H9 (cell line): ENCODE data around the gene CASK. TPM values are rescaled to one million over a fixed set of nuclear protein-coding genes. Genes with fewer than 3 reads are reported as not detected.

Experiments used
- DNase-seq: peaks from one replicate; pipeline ENCODE4 v3.0.0-alpha.2; 2017
- H2AFZ ChIP-seq: one replicate; pipeline ENCODE4 v1.6.1; 2013; ENCODE audit warnings: mild to moderate bottlenecking, low read length, control low read depth, moderate library complexity
- H2AK5ac ChIP-seq: 2 replicates; pipeline ENCODE4 v1.6.1; 2013; ENCODE audit warnings: low read length, control low read depth, mixed read lengths; ENCODE audit not compliant: insufficient read length
- H2BK120ac ChIP-seq: one replicate; pipeline ENCODE4 v1.6.1; 2013; ENCODE audit warnings: low read depth, mild to moderate bottlenecking, low read length, control low read depth, inconsistent platforms; ENCODE audit not compliant: poor library complexity, severe bottlenecking
- H2BK12ac ChIP-seq: 2 replicates; pipeline ENCODE4 v1.6.1; 2013; ENCODE audit warnings: low read length, control low read depth, mixed read lengths, low read depth; ENCODE audit not compliant: insufficient read length
- H2BK15ac ChIP-seq: 2 replicates; pipeline ENCODE4 v1.6.1; 2013; ENCODE audit warnings: low read depth, low read length, control low read depth
- H2BK20ac ChIP-seq: one replicate; pipeline ENCODE4 v1.6.1; 2013; ENCODE audit warnings: low read depth, mild to moderate bottlenecking, low read length, control low read depth, inconsistent platforms; ENCODE audit not compliant: poor library complexity, severe bottlenecking
- H2BK5ac ChIP-seq: 2 replicates; pipeline ENCODE4 v1.6.1; 2013; ENCODE audit warnings: low read length, control low read depth, mixed read lengths; ENCODE audit not compliant: insufficient read length
- H3K14ac ChIP-seq: 2 replicates; pipeline ENCODE4 v1.6.1; 2013; ENCODE audit warnings: low read length, control low read depth; ENCODE audit not compliant: insufficient read depth
- H3K18ac ChIP-seq: 2 replicates; pipeline ENCODE4 v1.6.1; 2013; ENCODE audit warnings: low read depth, mild to moderate bottlenecking, mixed read lengths, low read length, control low read depth; ENCODE audit not compliant: insufficient read length
- H3K23ac ChIP-seq: 2 replicates; pipeline ENCODE4 v1.6.1; 2013; ENCODE audit warnings: low read length, control low read depth, mixed read lengths, low read depth; ENCODE audit not compliant: insufficient read length
- H3K23me2 ChIP-seq: 2 replicates; pipeline ENCODE4 v1.6.1; 2013; ENCODE audit warnings: low read depth, mild to moderate bottlenecking, mixed read lengths, low read length, control low read depth; ENCODE audit not compliant: insufficient read length, poor library complexity, severe bottlenecking
- H3K27ac ChIP-seq: 2 replicates; pipeline ENCODE4 v1.5.1; 2013; ENCODE audit warnings: low read length, control low read depth, mixed read lengths, low read depth; ENCODE audit not compliant: insufficient read length
- H3K27me3 ChIP-seq: 2 replicates; pipeline ENCODE4 v1.6.1; 2013; ENCODE audit warnings: low read length, control low read depth, inconsistent platforms; ENCODE audit not compliant: insufficient read depth
- H3K4ac ChIP-seq: 2 replicates; pipeline ENCODE4 v1.6.1; 2013; ENCODE audit warnings: low read depth, mild to moderate bottlenecking, control low read depth, inconsistent platforms, low read length, moderate library complexity
- H3K4me1 ChIP-seq: 2 replicates; pipeline ENCODE4 v1.6.1; 2013; ENCODE audit warnings: low read length, control low read depth, inconsistent platforms; ENCODE audit not compliant: insufficient read depth
- H3K4me2 ChIP-seq: 2 replicates; pipeline ENCODE4 v1.6.1; 2013; ENCODE audit warnings: low read length, control low read depth, mixed read lengths; ENCODE audit not compliant: insufficient read length, insufficient read depth
- H3K56ac ChIP-seq: 2 replicates; pipeline ENCODE4 v1.6.1; 2013; ENCODE audit warnings: low read depth, mild to moderate bottlenecking, mixed read lengths, low read length, control low read depth; ENCODE audit not compliant: insufficient read length
- H3K79me1 ChIP-seq: 2 replicates; pipeline ENCODE4 v1.6.1; 2013; ENCODE audit warnings: low read depth, mild to moderate bottlenecking, moderate library complexity, low read length, control low read depth, inconsistent platforms; ENCODE audit not compliant: insufficient read depth, poor library complexity, severe bottlenecking
- H3K79me2 ChIP-seq: 2 replicates; pipeline ENCODE4 v1.6.1; 2013; ENCODE audit warnings: low read length, control low read depth, inconsistent platforms; ENCODE audit not compliant: insufficient read depth
- H3K9ac ChIP-seq: 2 replicates; pipeline ENCODE4 v1.6.1; 2013; ENCODE audit warnings: low read length, control low read depth, mixed read lengths; ENCODE audit not compliant: insufficient read length; ENCODE audit errors: extremely low read depth
- H3K9me3 ChIP-seq: one replicate; pipeline ENCODE4 v1.6.1; 2013; ENCODE audit warnings: low read depth, low read length, inconsistent platforms; ENCODE audit not compliant: control insufficient read depth
- H3T11ph ChIP-seq: one replicate; pipeline ENCODE4 v1.6.1; 2013; ENCODE audit warnings: mild to moderate bottlenecking, low read length, control low read depth, inconsistent platforms
- H4K20me1 ChIP-seq: one replicate; pipeline ENCODE4 v1.6.1; 2013; ENCODE audit not compliant: control insufficient read depth, insufficient read length, insufficient read depth
- H4K5ac ChIP-seq: 2 replicates; pipeline ENCODE4 v1.6.1; 2013; ENCODE audit warnings: low read depth, mild to moderate bottlenecking, mixed read lengths, low read length, control low read depth; ENCODE audit not compliant: insufficient read length
- H4K8ac ChIP-seq: replicated peaks from 2 replicates; pipeline ENCODE4 v1.6.1; 2013; ENCODE audit warnings: low read length, control low read depth, mixed read lengths, low read depth; ENCODE audit not compliant: insufficient read length
- H4K91ac ChIP-seq: 2 replicates; pipeline ENCODE4 v1.6.1; 2013; ENCODE audit warnings: low read depth, mild to moderate bottlenecking, moderate library complexity, mixed read lengths, low read length, control low read depth; ENCODE audit not compliant: insufficient read length
- H3K27ac Mint-ChIP-seq, 3 experiments: 2 replicates in 2 of 3; 3 replicates in 1 of 3; pipeline ENCODE4 v1.8.0; 2020 to 2021; ENCODE audit warnings: mixed read lengths in 3 of 3, mild to moderate bottlenecking in 1 of 3, moderate library complexity in 1 of 3
- H3K27me3 Mint-ChIP-seq: 2 replicates; pipeline ENCODE4 v1.8.0; 2021; ENCODE audit warnings: low read depth, mild to moderate bottlenecking, moderate library complexity, mixed read lengths
- H3K36me3 Mint-ChIP-seq, 3 experiments: 2 replicates in 2 of 3; 3 replicates in 1 of 3; pipeline ENCODE4 v1.8.0; 2020 to 2021; ENCODE audit warnings: low read depth in 3 of 3, mixed read lengths in 3 of 3; ENCODE audit not compliant: insufficient read depth in 1 of 3
- H3K4me1 Mint-ChIP-seq, 2 experiments: 2 replicates each; pipeline ENCODE4 v1.8.0; 2020; ENCODE audit warnings: mixed read lengths in 2 of 2
- H3K4me3 Mint-ChIP-seq, 2 experiments: 2 replicates in 1 of 2; 3 replicates in 1 of 2; pipeline ENCODE4 v1.8.0; 2020 to 2021; ENCODE audit warnings: mild to moderate bottlenecking in 2 of 2, mixed read lengths in 2 of 2, moderate library complexity in 1 of 2
- H3K9me3 Mint-ChIP-seq, 2 experiments: 2 replicates in 1 of 2; 3 replicates in 1 of 2; pipeline ENCODE4 v1.8.0; 2020; ENCODE audit warnings: mild to moderate bottlenecking in 2 of 2, mixed read lengths in 2 of 2, moderate library complexity in 1 of 2
- WGBS: extraction: QIAGEN DNeasy Blood & Tissue Kit; methylation state at CpG from one replicate; pipeline ENCODE4 v1.1.7; 2013; ENCODE audit warnings: missing lambda C conversion rate, low lambda C conversion rate, mixed read lengths; ENCODE audit not compliant: insufficient read length; ENCODE audit errors: extremely low coverage; 5-methylcytosine and 5-hydroxymethylcytosine counted together
- total RNA-seq: library from RNA; stranded (reverse); gene quantifications from 2 replicates; pipeline ENCODE4 v1.2.1, GENCODE V29; 2021
- TF ChIP-seq, protein P1 (sequence below): fragments of 200-600 bp; sonication (generic); conservative IDR thresholded peaks from 3 replicates; pipeline ENCODE4 v1.8.0; 2021; ENCODE audit warnings: antibody characterized with exemption, mild to moderate bottlenecking

CASK gene
- total RNA-seq, 1 experiment from 2014 or later: 44.1 TPM

- no peaks in the 10 kb centered on the region for H3K27me3 ChIP-seq
- H3K14ac ChIP-seq: no peak overlapping the region
- no CpG with 5 or more reads among the region's 9 CpGs for WGBS
- Mint-ChIP-seq H3K36me3 (peaks cover 5 to 13% (median 10%) of the 10 kb centered on the region in 3 experiments; a peak in 6 of 7 replicates), H3K9me3 (peaks cover 45 to 58% of the 10 kb centered on the region in 2 experiments), H3K4me3 (no peak overlapping the region), H3K27ac (no peak overlapping the region), H3K4me1 (peaks cover 28 to 50% of the 10 kb centered on the region in 2 experiments), H3K27me3 (no peaks in the 10 kb centered on the region)
- H2BK12ac ChIP-seq: no peak overlapping the region
- H2BK15ac ChIP-seq: no peak overlapping the region
- H3K9ac ChIP-seq: no peak overlapping the region
- H3K79me1 ChIP-seq: no peaks in the 10 kb centered on the region
- H2BK20ac ChIP-seq: no peak overlapping the region
- peaks cover 3% of the 10 kb centered on the region; the same call in 1 of the 2 replicates for H3K4me1 ChIP-seq
- no peak overlapping the region for H3K4ac ChIP-seq
- H4K20me1 ChIP-seq: no peaks in the 10 kb centered on the region
- no peak overlapping the region for H3K23ac ChIP-seq
- H2BK5ac ChIP-seq: peak overlapping the region; percentile 14
- H3K23me2 ChIP-seq: no peaks in the 10 kb centered on the region
- no peak overlapping the region for H2AK5ac ChIP-seq
- H3K4me2 ChIP-seq: no peak overlapping the region
- DNase-seq: no peak
- no peak overlapping the region for H2AFZ ChIP-seq
- H3K9me3 ChIP-seq: no peaks in the 10 kb centered on the region
- no peak overlapping the region for H4K91ac ChIP-seq
- no peak overlapping the region for H4K8ac ChIP-seq
- H2BK120ac ChIP-seq: no peak overlapping the region
- no peak overlapping the region for H3K27ac ChIP-seq
- TF ChIP-seq, protein P1, sequence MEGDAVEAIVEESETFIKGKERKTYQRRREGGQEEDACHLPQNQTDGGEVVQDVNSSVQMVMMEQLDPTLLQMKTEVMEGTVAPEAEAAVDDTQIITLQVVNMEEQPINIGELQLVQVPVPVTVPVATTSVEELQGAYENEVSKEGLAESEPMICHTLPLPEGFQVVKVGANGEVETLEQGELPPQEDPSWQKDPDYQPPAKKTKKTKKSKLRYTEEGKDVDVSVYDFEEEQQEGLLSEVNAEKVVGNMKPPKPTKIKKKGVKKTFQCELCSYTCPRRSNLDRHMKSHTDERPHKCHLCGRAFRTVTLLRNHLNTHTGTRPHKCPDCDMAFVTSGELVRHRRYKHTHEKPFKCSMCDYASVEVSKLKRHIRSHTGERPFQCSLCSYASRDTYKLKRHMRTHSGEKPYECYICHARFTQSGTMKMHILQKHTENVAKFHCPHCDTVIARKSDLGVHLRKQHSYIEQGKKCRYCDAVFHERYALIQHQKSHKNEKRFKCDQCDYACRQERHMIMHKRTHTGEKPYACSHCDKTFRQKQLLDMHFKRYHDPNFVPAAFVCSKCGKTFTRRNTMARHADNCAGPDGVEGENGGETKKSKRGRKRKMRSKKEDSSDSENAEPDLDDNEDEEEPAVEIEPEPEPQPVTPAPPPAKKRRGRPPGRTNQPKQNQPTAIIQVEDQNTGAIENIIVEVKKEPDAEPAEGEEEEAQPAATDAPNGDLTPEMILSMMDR: no peak
- H3T11ph ChIP-seq: no peak overlapping the region
- no peak overlapping the region for H4K5ac ChIP-seq
- H3K56ac ChIP-seq: no peak overlapping the region
- no peak overlapping the region for H3K18ac ChIP-seq
- no peaks in the 10 kb centered on the region for H3K79me2 ChIP-seq
Observed at GRCh38 chrX:41518127-41518840, 405.1 kb downstream of the CASK start.
